Upper lobe of right lung (tissue), 1 donor: ENCODE measurements around the gene PMPCA. TPM values are rescaled to one million over a fixed set of nuclear protein-coding genes. Genes with fewer than 3 reads are reported as not detected.

ENCODE experiments used
- ATAC-seq: fragments of 200-7000 bp; cut with Tn5 transposase; one replicate; pipeline ENCODE4 v1.9.1; 2020; ENCODE audit warnings: mild to moderate bottlenecking, moderate library complexity
- DNase-seq: peaks from one replicate; pipeline ENCODE4 v3.0.0-alpha.2; 2020
- H3K27ac ChIP-seq: fragments of 200-600 bp; one replicate; pipeline ENCODE4 v1.8.0; 2022
- H3K27me3 ChIP-seq: fragments of 200-600 bp; one replicate; pipeline ENCODE4 v1.8.0; 2022; ENCODE audit warnings: mild to moderate bottlenecking
- H3K36me3 ChIP-seq: fragments of 200-600 bp; one replicate; pipeline ENCODE4 v1.8.0; 2022
- H3K4me1 ChIP-seq: fragments of 200-600 bp; one replicate; pipeline ENCODE4 v1.8.0; 2022
- H3K4me3 ChIP-seq: fragments of 200-600 bp; one replicate; pipeline ENCODE4 v1.8.0; 2022; ENCODE audit warnings: mild to moderate bottlenecking
- H3K9me3 ChIP-seq: fragments of 200-600 bp; one replicate; pipeline ENCODE4 v1.8.0; 2022
- CTCF ChIP-seq: fragments of 200-600 bp; IDR thresholded peaks from one replicate; pipeline ENCODE4 v1.8.0; 2022; ENCODE audit warnings: antibody characterized with exemption
- intact Hi-C: fragments of 100-400 bp; cut with DNase I; formaldehyde crosslinking; loops from one replicate; pipeline ENCODE4 v1.11.0; 2022
- total RNA-seq: library from RNA; stranded (reverse); fragmentation: NEBNext Ultra II Directional; extraction: Animal tissue kit (Norgen Biotek cat#: 25700); gene quantifications from one replicate; pipeline ENCODE4 v1.2.1, GENCODE V29; 2021
- donor health status: DM: no; HTN: yes; CAD: no; lungs with severe emphysema.

PMPCA gene
- total RNA-seq, 1 donor from 2014 or later, result 41.9 TPM

- TF ChIP-seq CTCF, result no peak
- H3K27ac ChIP-seq, result no peak overlapping the region
- intact Hi-C loops, result no loop called here
- H3K9me3 ChIP-seq, result no peaks in the 10 kb centered on the region
- no peak overlapping the region for H3K4me3 ChIP-seq
- no peak for ATAC-seq
- peaks cover 99% of the 10 kb centered on the region for H3K36me3 ChIP-seq
- no peaks in the 10 kb centered on the region for H3K27me3 ChIP-seq
- no peak for DNase-seq
- H3K4me1 ChIP-seq, result peaks cover 2% of the 10 kb centered on the region
These were observed 6.5 kb downstream of the PMPCA start for GRCh38 chr9:136416914-136417313.

GRCh38 chr9:136418182-136419091 is 8.0 kb downstream of the PMPCA start:
- Histone ChIP-seq H3K36me3 (peaks cover 100% of the 10 kb centered on the region), H3K27me3 (no peaks in the 10 kb centered on the region), H3K9me3 (no peaks in the 10 kb centered on the region), H3K27ac (no peak overlapping the region), H3K4me3 (no peak overlapping the region), H3K4me1 (no peaks in the 10 kb centered on the region)
- ATAC-seq (no peak), DNase-seq (no peak)
- intact Hi-C loops, result no loop called here
- TF ChIP-seq CTCF, result no peak

- intact Hi-C loops, result no loop called here
- no peaks in the 10 kb centered on the region for H3K27me3 ChIP-seq
- ATAC-seq (no peak), DNase-seq (no peak)
- H3K4me1 ChIP-seq, result no peaks in the 10 kb centered on the region
- TF ChIP-seq CTCF, result no peak
- no peak overlapping the region for H3K27ac ChIP-seq
- no peak overlapping the region for H3K4me3 ChIP-seq
- no peaks in the 10 kb centered on the region for H3K9me3 ChIP-seq
- peaks cover 100% of the 10 kb centered on the region for H3K36me3 ChIP-seq
These were observed 8.6 kb downstream of the PMPCA start for GRCh38 chr9:136419092-136419420.

GRCh38 chr9:136421791-136422190 is 11.3 kb downstream of the PMPCA start:
- Histone ChIP-seq H3K36me3 (peaks cover 82% of the 10 kb centered on the region), H3K9me3 (no peaks in the 10 kb centered on the region), H3K4me1 (no peaks in the 10 kb centered on the region), H3K4me3 (no peak overlapping the region), H3K27ac (no peak overlapping the region), H3K27me3 (no peaks in the 10 kb centered on the region)
- no peak for ATAC-seq
- no peak for TF ChIP-seq CTCF
- no peak for DNase-seq
- intact Hi-C loops, result no loop called here

GRCh38 chr9:136422876-136423275 is 12.4 kb downstream of the PMPCA start:
- H3K27ac ChIP-seq, result no peak overlapping the region
- H3K4me3 ChIP-seq, result no peak overlapping the region
- no peak for DNase-seq
- H3K36me3 ChIP-seq, result peaks cover 71% of the 10 kb centered on the region
- intact Hi-C loops, result no loop called here
- H3K4me1 ChIP-seq, result no peaks in the 10 kb centered on the region
- no peak for TF ChIP-seq CTCF
- ATAC-seq, result no peak
- H3K9me3 ChIP-seq, result no peaks in the 10 kb centered on the region
- H3K27me3 ChIP-seq, result no peaks in the 10 kb centered on the region
